ENCODE data around the gene SH3BGR.

SH3BGR gene

DNA sequence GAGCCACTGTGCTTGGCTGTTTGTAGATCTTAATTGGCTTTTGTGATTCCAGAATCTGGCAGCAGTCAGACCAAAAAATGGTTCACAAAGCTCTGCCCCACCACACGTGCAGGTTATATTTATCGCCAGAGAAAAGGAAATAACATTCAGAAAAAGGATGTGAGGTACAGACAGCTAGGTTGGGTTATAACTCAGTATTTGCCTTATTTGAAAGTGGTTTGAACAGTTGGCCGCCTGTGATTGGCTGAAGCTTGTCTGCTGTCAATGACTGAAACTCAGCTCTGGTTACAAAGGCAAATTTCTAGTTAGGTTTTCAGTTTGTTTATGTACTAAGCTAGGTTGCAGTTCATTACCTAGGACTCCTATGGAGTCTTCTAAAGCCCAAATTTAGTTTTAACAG, 9.6 kb downstream of the SH3BGR start:
- no peak for DNase-seq

DNA sequence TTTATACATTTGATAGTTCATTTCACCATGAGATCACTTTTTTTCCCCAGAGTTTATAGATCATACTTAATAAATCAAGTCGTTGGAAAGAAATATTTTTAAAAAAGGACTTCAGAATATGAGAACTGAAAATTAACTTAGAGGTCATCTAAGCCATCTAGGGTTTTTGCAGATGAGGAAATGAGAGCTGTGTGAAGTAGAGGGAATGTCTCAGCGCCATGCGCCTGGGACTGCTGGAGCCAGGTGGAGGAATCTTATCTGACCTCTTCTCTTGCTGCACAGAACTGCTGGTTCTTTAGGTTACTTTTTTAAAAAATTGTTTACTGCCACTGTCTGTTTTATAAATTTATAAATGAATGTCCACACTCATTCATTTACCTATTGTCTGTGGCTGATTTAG, 11.5 kb downstream of the SH3BGR start:
- no peak for DNase-seq

DNA sequence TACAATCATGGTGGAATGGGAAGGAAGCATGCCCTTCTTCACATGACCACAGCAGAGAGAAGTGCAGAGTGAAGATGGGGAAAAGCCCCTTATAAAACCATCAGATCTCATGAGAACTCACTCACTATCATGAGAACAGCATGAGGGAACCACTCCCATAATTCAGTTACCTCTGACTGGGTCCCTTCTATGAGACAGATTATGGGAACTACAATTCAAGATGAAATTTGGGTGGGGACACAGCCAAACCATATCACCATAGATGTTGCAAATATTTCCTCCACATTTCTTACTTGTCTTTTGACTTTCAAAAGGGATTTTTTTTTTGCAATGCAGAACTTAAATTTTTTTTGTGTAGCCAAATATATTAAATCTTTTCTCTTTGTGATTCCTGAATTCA, 14.8 kb downstream of the SH3BGR start:
- no peak for DNase-seq

DNA sequence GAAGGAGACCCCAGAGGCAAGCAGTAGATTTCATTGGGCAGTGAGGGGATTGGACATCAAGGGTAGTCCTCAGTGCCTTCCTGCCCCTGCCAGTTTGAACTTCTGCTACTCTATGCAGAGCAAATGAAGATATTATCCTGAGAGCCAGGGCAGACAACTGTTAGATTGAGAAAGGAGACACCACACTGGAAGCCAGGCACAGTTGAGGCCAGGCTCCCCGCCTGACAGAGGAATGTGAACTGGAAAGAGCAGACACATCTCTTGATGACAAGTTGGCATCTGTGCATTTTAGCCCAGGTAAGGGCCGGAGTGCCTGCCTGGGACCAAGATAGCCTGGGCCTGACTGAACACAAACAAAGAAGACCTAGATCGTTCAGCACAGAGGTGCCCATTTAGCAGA, 16.0 kb downstream of the SH3BGR start:
- no peak for DNase-seq

DNA sequence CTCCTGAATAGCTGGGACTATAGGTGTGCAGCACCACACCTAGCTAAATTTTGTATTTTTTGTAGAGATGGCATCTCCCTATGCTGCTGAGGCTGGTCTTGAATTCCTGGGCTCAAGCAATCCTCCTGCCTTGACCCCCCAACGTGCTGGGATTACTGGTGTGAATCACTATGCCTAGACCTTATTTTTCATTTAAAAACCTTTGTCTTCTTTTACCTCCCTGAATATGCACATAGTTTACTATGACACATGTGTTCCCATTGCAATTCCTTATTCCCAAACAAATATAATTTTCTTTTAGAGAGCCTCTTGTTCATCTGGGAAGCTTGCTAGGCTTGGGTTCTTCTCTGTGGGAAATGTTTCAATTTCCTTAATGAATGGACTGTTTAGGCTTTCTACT, 16.8 kb downstream of the SH3BGR start:
- no peak for DNase-seq

DNA sequence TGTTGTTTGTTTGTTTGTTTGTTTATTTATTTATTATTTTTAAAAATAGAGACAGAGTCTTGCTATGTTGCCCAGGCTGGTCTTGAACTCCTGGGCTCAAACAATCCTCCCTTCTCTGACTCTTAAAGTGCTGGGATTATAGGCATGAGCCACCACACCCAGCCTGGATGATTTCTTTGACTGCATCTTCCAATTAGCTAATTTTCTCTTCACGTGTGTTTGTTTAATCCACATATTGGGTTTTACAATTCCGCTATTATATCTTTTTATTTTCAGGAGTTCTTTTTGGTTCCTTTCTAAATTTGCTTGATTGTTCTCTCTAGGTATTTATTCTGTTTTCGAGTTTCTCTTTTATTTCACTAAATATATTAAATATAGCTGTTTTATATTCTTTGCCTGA, 19.8 kb downstream of the SH3BGR start:
- DNase-seq, result no peak

DNA sequence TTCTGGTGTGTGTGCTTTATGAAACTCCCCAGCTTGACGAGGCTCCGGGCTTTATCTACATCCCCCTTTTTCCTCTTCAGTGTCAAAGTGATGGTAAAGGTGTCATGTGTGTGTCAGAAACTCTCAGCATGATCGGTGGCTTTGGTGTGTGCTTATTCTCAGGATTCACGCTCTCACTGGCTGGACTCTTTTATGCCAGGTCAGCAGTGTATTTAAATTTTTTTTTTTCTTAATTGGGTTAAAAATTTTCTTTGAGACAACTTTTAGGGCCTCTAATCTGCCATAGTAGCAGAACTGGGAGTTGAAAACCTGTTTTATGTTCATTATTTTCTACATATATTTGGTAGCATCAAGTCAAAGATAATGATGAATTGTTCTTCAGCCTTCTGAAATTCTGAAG, 21.0 kb downstream of the SH3BGR start:
- no peak for DNase-seq

DNA sequence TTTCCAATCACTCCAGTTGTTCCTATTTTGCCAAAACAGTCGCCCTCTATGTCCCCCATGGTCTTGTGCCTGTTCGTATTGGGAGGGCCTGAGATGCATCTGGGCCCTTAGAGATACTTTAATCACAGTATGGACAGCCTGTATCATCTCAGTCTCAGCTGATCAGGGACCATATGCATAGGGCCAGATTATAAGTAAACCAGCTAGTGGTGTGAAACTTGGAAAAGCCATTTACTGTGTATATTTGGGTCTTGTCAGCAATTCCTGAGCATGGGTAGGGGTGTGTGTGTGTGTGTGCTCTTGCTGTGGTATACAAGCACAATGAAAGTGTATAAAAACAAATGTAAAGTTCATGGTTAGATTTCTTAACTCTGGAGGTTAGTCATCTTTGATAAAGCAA, 22.8 kb downstream of the SH3BGR start:
- DNase-seq, result no peak

DNA sequence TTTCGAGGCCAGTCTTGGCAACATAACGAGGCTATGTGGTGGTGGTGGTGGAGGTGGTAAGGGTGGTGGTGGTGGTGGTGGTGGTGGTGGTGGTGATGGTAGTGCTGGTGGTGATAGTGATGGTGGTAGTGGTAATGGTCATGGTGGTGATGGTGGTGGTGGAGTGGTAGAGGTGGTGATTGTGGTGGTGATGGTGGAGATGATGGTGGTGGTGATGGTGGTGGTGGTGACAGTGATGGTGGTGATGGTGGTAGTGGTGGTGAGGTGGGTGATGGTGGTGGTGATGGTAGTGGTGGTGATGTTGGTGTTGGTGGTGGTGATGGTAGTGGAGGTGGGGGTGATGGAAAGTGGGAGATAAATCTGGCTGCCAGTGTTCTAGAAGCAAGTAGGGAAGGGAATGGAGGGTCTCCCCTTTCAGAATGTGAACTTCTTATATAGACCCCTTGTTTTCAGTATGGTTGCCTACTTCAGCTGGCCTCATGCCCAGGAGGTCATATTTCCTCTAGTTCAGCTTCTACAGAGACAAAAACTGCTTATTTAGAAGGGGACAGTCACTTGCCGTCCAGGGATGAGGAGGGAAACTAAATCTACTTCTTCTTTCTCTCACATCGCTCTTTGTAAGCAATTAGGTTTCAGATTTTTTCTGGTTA, 27.5 kb downstream of the SH3BGR start:
- no peak for DNase-seq

DNA sequence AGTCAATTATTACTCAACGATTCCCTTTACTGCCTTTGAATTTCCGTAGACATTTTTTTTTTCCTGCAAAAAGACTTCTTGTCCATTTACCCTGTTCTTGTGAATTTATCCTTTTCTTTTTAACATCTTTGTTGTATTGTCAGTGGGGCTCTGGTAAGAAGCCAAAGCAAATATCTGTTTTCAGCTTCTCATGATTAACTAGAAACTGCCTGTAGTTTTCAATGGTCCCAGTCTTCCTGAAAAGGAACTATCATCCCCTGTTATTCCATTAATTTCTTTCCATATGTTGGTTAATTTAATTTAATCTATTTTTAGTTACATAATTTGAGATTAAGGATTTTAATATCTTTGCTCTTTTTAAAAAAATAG, 28.0 kb downstream of the SH3BGR start:
- DNase-seq, result no peak

DNA sequence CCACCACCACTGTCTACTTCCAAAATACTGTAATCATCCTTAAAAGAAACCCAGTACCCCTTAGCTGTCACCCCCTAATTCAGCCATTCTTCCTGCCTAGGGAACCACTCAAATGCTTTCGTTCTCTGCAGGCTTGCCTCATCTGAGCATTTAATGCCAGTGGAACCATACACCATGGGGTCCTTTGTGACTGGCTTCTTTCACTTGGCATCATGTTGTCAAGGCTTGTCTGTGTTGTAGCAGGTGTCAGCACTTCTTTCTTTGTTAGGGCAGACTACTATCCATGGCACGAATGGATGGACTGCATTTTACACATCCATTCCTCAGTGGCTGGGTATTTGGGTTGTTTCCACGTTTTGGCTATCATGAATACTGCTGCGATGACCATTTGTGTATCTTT, 28.5 kb downstream of the SH3BGR start:
- no peak for DNase-seq

DNA sequence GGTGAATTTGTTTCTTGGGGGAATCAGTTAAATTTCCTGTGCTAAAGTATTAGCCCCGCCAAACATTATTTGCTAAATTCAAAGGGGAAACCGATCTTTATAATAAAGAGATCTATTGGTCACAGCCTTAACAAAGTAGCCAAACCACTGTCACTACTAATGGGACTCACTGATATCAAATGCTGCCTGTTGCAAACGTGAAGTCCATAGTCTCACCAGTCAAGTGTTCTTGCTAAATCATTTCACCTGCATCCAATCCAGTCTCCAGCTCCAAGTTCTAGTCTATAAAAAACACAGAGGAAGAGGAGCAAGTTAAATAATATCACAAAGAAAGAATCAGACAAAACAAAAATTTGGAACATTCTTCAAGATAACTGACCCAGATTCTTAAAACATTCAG, 30.1 kb downstream of the SH3BGR start:
- no peak for DNase-seq

DNA sequence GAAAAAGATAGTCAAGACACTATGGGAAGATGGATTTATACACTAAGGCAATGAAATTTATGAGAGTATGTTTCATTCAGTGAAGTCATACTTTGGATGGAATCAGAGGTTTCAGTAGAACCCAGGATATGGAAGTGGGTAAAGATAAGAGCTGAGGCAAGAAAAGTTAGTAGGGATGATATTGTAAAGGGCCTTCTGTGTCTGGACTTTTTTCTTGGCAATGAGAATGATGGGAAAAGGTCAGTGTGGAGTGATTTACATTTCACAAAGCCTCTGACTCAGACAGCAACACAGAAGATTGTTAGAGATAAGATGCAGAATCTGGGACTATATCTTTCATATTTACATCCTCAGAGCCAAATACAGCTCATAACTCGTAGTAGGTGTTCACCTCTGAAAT, 32.1 kb downstream of the SH3BGR start:
- no peak for DNase-seq

DNA sequence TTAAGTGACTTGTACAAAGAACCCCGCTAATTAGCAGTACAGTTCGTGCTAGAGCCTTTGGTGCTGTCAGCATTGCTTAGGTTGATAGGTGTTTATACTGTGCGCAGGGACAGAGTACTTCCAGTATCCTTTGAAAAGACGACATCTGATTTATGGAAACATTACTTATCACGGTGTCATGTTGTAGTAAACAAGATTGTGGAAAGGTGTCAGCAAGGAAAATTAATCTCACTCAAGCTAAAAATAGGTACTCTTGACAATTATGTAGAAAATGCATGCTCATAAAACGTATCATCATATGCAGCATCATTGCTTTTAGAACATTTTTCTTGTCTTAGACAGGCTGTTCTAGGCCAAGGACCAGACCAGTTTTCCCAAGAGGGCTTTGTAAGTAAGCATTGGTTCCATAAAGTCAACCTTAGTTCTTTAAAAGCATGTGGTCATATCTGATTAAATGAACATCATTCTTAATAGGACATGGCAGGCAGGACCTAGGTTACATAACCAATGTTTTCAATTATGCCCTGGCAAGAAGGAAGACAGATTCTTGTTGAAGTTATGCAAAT, 33.0 kb downstream of the SH3BGR start:
- no peak for DNase-seq

DNA sequence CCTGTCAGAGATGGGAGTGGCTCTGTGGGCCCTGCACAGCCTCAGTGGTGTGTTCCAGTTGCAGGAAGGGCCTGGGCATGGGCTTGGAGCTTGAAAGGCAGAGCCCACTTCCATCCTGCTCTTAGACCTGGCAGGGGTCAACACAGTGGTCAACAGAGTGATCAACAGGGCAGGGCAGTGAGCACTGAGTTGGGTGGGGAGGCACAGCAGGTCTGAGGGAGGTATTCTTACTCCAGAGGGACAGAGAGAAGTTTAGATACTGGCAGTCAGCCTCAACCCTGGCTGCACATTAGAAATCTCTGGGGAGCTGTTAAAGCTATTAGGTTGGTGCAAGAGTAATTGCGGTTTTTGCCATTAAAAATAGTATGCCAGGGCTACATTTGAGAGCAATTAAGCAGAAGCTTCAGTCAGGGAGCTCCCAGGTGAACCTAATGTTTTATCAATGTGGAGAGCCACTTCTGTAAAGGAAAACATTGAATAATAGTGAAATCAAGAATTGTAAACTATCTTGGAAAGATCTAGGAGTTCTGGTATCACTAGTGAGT, 37.7 kb downstream of the SH3BGR start:
- no peak for DNase-seq

DNA sequence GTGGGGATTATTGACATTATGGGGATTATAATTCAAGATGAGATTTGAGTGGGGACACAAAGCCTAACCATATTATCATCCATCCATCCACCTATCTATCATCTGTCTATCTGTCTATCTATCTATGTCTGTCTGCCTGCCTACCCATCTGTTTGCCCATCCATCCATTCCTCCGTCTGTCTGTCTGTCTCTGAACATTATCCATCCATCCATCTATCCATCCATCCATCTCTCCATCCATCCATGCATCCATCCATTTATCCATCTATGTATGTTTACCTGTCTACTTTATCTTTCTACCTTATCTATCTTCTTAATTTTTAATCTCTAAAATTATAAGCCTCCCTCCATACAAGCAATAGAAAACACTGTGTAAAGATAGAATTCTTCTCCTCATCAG, 47.4 kb downstream of the SH3BGR start:
- DNase-seq, result no peak

DNA sequence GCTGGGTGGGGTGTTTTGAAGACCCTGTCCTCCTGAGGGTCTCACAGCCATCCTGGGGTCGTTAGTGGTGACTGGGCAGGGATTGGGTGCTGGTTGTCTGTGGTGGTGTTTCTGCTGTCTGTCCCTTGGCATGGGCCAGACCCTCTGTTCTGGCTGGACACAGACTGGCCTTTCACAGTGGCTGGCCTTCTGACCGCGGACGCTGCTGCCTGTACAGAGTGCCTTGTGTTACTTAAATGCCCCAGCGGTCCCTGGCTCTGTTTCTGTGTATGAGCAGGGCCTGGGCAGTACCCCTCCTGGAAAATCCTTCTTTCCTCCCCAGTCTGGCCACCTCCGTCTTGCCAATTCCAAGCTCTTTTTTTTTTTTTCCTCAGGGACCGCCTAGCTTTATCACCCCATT, 50.9 kb downstream of the SH3BGR start:
- no peak for DNase-seq

DNA sequence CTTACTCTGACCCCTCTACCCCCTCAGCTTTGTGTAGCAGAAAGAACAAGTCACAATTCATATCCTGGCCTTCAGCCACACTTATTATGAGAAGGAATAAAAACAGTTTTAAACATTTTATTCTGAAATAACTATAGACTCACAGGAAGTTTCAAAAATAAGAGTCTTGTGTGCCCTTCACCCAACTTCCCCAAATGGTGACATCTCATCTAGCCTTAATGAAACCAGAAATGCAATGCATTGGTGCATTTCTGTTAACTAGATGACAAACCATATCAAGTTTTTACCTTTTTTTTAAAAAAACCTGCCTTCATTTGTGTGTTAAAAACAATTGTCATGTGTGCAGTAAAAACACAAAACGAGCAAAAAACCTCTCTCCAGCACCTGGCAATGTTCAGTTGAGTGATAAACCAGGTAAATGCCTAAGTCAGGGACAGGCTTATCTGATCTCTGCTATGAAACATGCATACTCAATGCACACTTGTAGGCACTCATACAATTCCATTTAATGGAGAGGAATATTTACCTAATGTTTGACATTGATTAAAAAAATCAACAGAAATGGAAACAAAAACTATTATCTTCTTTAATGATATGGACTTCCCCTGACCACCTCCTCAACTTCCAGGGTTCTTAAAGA, 51.5 kb downstream of the SH3BGR start:
- DNase-seq, result no peak

DNA sequence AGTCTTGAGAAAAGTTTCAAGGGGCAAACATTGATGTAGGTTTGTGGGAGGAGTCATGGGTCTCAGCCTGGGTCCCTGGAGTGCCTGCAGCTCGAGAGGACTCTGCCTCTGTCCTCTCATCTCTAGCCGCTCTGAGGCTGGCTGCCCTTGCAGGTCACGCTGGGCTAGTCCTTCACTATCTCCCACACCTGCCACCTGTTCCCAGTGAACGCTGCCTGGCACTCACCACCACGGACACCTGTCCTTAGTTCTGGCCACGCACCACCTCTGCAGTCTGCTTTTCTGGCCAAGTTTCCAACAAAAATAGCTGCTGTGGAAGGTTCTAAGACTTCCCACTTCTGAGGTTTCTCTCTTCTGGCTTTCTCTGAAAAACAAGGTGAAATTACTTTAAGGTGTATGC, 52.5 kb downstream of the SH3BGR start:
- no peak for DNase-seq

DNA sequence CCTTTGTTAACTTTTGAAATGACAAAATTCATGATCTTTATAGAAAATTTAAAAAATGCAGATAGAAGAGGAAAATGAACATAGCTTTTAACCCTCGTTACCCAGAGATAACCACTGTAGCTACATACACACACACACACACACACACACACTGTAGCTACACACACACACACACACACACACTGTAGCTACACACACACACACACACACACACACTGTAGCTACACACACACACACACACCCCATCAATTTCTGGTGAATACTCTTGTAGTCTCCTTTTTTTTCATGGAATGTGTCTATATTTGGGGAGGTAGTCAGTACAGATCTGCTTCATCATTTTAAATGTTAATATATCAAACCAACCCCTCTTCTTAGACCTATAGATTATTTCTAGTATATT, 58.5 kb downstream of the SH3BGR start:
- DNase-seq, result no peak

DNA sequence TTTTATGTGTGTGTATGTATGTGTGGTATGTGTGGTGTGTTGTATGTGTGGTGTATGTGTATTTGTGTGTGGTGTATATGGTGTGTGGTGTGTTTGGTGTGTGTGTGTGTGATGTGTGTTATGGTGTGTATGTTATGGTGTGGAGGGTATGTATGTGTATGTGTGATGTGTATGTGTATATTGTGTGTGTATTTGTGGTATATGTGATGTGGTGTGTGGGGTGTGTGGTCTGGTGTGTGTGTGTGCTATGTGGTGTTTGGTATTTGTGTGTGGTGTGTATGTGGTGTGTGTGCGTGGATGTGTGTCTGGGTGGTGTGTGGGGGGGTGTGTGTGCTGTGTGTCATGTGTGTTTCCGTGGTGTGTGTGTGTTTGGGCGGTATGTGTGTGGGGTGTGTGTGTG, 59.3 kb downstream of the SH3BGR start:
- DNase-seq, result no peak

DNA sequence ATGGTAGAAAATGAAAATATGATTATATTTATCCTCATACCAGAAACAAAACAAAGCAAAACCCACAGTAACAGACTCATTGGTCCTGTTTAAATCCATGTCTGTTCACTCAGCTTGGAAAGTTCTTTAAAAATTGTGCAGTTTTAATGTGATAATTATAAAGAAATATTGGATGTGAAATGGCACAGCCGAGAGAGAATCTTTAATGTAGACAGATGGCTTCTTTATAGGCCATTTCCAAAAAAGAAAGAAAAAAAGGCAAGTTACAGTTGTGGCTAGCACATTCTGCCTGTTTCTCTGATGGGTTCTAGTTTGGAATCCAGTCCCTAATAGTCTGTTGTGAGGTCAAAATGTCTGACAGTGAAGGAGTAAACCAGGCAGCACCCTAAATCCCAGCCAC, 62.0 kb downstream of the SH3BGR start:
- DNase-seq, result no peak

DNA sequence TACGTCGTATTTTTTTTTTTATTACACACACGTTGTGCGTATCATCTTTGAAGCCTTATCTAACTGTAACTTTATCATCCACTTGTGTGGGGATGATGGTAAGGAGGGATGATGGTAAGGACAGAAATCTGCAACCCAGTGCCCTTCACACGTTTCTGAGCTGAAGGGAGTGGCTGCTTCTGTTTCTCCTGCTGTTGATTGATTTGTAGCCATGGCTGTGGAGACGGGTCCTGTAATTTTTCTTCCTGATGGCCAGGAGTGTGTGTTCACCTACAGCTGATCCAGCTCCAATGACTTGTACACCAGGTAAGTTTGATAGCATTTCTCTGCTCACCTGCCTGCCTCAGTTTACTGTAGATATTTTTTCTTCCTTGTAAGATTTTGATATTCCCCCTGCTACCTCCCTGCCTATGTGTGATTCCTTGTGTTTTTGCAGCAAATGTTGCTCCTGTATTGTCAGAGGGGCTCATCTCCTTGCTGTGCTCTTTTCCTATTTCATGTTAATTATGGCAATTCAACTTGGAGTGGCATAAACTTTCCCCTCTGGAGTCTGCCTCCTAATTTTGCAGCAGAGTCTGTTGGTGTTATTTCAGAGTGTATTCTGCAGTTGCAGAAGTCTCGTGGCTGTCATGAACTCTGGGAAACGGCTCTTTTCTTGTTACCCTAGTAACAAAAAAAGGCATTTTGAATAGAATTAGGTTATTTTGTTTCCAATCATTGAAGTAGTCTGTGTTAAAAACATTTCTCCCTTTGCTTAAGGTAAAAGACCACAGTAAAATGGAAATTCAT, 64.1 kb downstream of the SH3BGR start:
- no peak for DNase-seq

Data from NCI-H345 (cell line).